Stimulated activated CD8-positive, alpha-beta memory T cell treated with anti-CD3 and anti-CD28 coated beads, Interleukin-12 subunit alpha, Interleukin-12 subunit beta, amount 100 ng/mL, for 1 hour (primary cell): ENCODE data around the gene CARD14.

ENCODE experiments used
- DNase-seq: peaks from one replicate; pipeline ENCODE4 v3.0.0-alpha.2; 2020; ENCODE audit warnings: low read depth

CARD14 gene

GRCh38 chr17:80169784-80170500, at the start of gene CARD14:
Gene CARD14 (plus strand): TSS chr17:80170030. CDS start chr17:80181439, 11,409 bp downstream.
- no peak for DNase-seq

- no peak for DNase-seq
These were observed 47.7 kb upstream of the CARD14 start for GRCh38 chr17:80122026-80122575.

- DNase-seq, result no peak
These were observed 46.8 kb upstream of the CARD14 start for GRCh38 chr17:80122926-80123505.

- DNase-seq, result no peak
These were observed 46.0 kb upstream of the CARD14 start for GRCh38 chr17:80123791-80124190.

- no peak for DNase-seq
These were observed 45.4 kb upstream of the CARD14 start for GRCh38 chr17:80124351-80124981.

GRCh38 chr17:80125656-80126448, 44.0 kb upstream of the CARD14 start:
- no peak for DNase-seq

- no peak for DNase-seq
These were observed 43.4 kb upstream of the CARD14 start for GRCh38 chr17:80126449-80126715.

- no peak for DNase-seq
These were observed 40.7 kb upstream of the CARD14 start for GRCh38 chr17:80129006-80129565.

GRCh38 chr17:80130992-80131391, 38.8 kb upstream of the CARD14 start:
- no peak for DNase-seq

- no peak for DNase-seq
These were observed 36.8 kb upstream of the CARD14 start for GRCh38 chr17:80132906-80133625.

- no peak for DNase-seq
These were observed 36.2 kb upstream of the CARD14 start for GRCh38 chr17:80133626-80133970.

- DNase-seq, result no peak
These were observed 32.7 kb upstream of the CARD14 start for GRCh38 chr17:80137131-80137530.

- DNase-seq, result no peak
These were observed 30.9 kb upstream of the CARD14 start for GRCh38 chr17:80138856-80139426.

- no peak for DNase-seq
These were observed 28.2 kb upstream of the CARD14 start for GRCh38 chr17:80141463-80142165.

- no peak for DNase-seq
These were observed 26.9 kb upstream of the CARD14 start for GRCh38 chr17:80142929-80143328.

GRCh38 chr17:80145076-80146075, 24.5 kb upstream of the CARD14 start:
- DNase-seq, result no peak

- DNase-seq, result no peak
These were observed 23.5 kb upstream of the CARD14 start for GRCh38 chr17:80146121-80147034.
